PC-3 (cell line): ENCODE data around the gene ANK3. TPM values are rescaled to one million over a fixed set of nuclear protein-coding genes. Genes with fewer than 3 reads are reported as not detected.

Source experiments
- ATAC-seq: fragments of 200-7000 bp; cut with Tn5 transposase; 2 replicates; pipeline ENCODE4 v1.9.1; 2020; ENCODE audit warnings: mild to moderate bottlenecking, moderate library complexity
- BruUV-seq: library from RNA; stranded (reverse); fragments of 400-500 nt; replicated peaks from 2 replicates; lab custom pipeline; 2021; lab: Mats Ljungman, UMichigan
- CTCF ChIA-PET: fragments of 300-600 bp; sonication (Branson Sonifier 250); formaldehyde crosslinking; loops from one replicate; lab custom pipeline; 2022; ENCODE audit warnings: antibody characterized with exemption; lab: Charles Lee
- POLR2A ChIA-PET: fragments of 300-600 bp; sonication (Branson Sonifier 250); formaldehyde crosslinking; loops from one replicate; lab custom pipeline; 2022; ENCODE audit warnings: antibody characterized with exemption; ENCODE audit not compliant: unreplicated experiment; lab: Charles Lee
- DNase-seq: peaks from one replicate; pipeline ENCODE4 v3.0.0-alpha.2; 2015
- H2AFZ ChIP-seq: fragments of 300-600 bp; sonication (generic); 2 replicates; pipeline ENCODE4 v1.6.0; 2016; ENCODE audit warnings: antibody characterized with exemption, low read length
- H3F3A ChIP-seq: fragments of 300-600 bp; sonication (generic); one replicate; pipeline ENCODE4 v1.6.0; 2017; ENCODE audit warnings: antibody characterized with exemption, low read length, control low read depth, mild to moderate bottlenecking; ENCODE audit not compliant: unreplicated experiment
- H3K27ac ChIP-seq: fragments of 300-600 bp; sonication (generic); 2 replicates; pipeline ENCODE4 v1.5.1; 2016; ENCODE audit warnings: mild to moderate bottlenecking, low read length
- H3K27me3 ChIP-seq: fragments of 300-600 bp; sonication (generic); 2 replicates; pipeline ENCODE4 v1.6.1; 2016; ENCODE audit warnings: low read length, mixed read lengths
- H3K36me3 ChIP-seq: fragments of 300-600 bp; sonication (generic); 2 replicates; pipeline ENCODE4 v1.6.1; 2016; ENCODE audit warnings: low read depth, mixed run types, low read length, mixed read lengths
- H3K4me1 ChIP-seq: fragments of 300-600 bp; sonication (generic); 2 replicates; pipeline ENCODE4 v1.5.1; 2016; ENCODE audit warnings: low read length; ENCODE audit not compliant: insufficient read depth
- H3K4me2 ChIP-seq: fragments of 300-600 bp; sonication (generic); 2 replicates; pipeline ENCODE4 v1.6.0; 2016; ENCODE audit warnings: low read length
- H3K4me3 ChIP-seq: fragments of 300-600 bp; sonication (generic); 2 replicates; pipeline ENCODE4 v1.5.1; 2016; ENCODE audit warnings: mild to moderate bottlenecking, low read length, mixed read lengths
- H3K79me2 ChIP-seq: fragments of 300-600 bp; sonication (generic); 2 replicates; pipeline ENCODE4 v1.6.1; 2017; ENCODE audit warnings: low read length, mixed read lengths
- H3K9ac ChIP-seq: fragments of 300-600 bp; sonication (generic); 2 replicates; pipeline ENCODE4 v1.6.0; 2016; ENCODE audit warnings: mild to moderate bottlenecking, low read length
- H3K9me2 ChIP-seq: fragments of 300-600 bp; sonication (generic); replicated peaks from 2 replicates; pipeline ENCODE4 v1.6.1; 2016; ENCODE audit warnings: mixed run types, low read length, mixed read lengths
- H3K9me3 ChIP-seq: fragments of 300-600 bp; sonication (generic); 2 replicates; pipeline ENCODE4 v1.6.1; 2016; ENCODE audit warnings: low read length, mixed read lengths
- H4K20me1 ChIP-seq: fragments of 300-600 bp; sonication (generic); 2 replicates; pipeline ENCODE4 v1.6.1; 2016; ENCODE audit warnings: low read length, mixed read lengths
- EZH2 ChIP-seq: fragments of 300-600 bp; sonication (generic); IDR thresholded peaks from one replicate; pipeline ENCODE4 v1.6.1; 2017; ENCODE audit warnings: antibody characterized with exemption, mild to moderate bottlenecking, low read length; ENCODE audit not compliant: unreplicated experiment
- EZH2phosphoT487 ChIP-seq: fragments of 300-600 bp; sonication (generic); IDR thresholded peaks from 2 replicates; pipeline ENCODE4 v1.6.1; 2018; ENCODE audit warnings: mild to moderate bottlenecking, antibody characterized with exemption, low read length, borderline replicate concordance
- intact Hi-C: fragments of 100-400 bp; cut with micrococcal nuclease; formaldehyde crosslinking; loops from 2 replicates; pipeline ENCODE4 v1.9.0; 2023
- total RNA-seq: library from RNA; depleted of rRNA; stranded (reverse); fragments of >200 nt; gene quantifications from 2 replicates; pipeline ENCODE4 v1.2.3, GENCODE V29; 2014
- TF ChIP-seq, protein P1 (sequence below): fragments of 300-600 bp; sonication (generic); conservative IDR thresholded peaks from 2 replicates; pipeline ENCODE4 v1.5.1; 2017; ENCODE audit warnings: antibody characterized with exemption, low read depth, mild to moderate bottlenecking, low read length

ANK3 gene
- total RNA-seq, 1 experiment from 2014 or later = 29.5 TPM

DNA sequence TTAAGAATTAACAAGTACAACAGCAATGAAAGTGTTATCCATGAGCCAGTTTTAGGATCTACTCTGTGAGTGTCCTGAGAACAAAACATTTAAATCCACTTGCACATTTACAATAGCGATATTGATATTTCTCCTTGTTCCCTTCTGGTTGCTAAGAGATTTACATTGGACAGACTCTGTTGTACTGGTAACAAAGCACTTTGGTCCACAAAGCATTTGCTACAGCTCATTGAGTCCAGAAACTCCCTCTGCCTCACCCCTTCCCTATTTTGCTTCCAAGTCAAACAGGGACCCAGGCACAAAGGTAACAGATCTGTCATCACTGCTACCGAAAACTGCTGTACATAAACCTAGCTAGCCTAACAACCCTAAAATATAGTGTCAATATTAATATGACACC lies 2.1 kb downstream of the ANK3 start:
- H3F3A ChIP-seq = no peaks in the 10 kb centered on the region
- no peak for ATAC-seq
- CTCF ChIA-PET = no interaction called here

DNA sequence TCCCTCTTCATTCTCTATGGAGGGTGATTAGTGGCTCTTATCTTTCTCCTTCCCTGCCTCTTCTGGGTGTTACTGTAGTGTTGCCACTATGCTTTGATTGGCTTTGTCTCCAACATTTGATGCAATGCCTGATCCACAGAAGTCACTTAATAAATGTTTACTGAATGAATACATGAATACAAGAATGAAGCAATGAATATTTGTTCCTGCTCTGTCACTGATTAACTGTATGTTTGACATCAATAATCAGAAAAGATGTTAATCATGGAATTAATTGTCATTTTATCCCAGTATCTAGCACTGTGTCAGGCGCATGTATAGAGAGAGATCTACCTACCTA lies 4.3 kb downstream of the ANK3 start:
- peak; percentile 5 for ATAC-seq
- peak; percentile 52 for DNase-seq
- no peaks in the 10 kb centered on the region for H4K20me1 ChIP-seq
- intact Hi-C loops = loop anchor here (2.0 kb wide), 5 partner anchors 25 to 147 kb away; no protein-coding TSS in a partner anchor
- ChIA-PET POLR2A (no interaction called here), CTCF (no interaction called here)
- no peaks in the 10 kb centered on the region for H3K9me3 ChIP-seq
- TF ChIP-seq EZH2phosphoT487 (no peak), EZH2 (no peak)
- TF ChIP-seq, protein P1, sequence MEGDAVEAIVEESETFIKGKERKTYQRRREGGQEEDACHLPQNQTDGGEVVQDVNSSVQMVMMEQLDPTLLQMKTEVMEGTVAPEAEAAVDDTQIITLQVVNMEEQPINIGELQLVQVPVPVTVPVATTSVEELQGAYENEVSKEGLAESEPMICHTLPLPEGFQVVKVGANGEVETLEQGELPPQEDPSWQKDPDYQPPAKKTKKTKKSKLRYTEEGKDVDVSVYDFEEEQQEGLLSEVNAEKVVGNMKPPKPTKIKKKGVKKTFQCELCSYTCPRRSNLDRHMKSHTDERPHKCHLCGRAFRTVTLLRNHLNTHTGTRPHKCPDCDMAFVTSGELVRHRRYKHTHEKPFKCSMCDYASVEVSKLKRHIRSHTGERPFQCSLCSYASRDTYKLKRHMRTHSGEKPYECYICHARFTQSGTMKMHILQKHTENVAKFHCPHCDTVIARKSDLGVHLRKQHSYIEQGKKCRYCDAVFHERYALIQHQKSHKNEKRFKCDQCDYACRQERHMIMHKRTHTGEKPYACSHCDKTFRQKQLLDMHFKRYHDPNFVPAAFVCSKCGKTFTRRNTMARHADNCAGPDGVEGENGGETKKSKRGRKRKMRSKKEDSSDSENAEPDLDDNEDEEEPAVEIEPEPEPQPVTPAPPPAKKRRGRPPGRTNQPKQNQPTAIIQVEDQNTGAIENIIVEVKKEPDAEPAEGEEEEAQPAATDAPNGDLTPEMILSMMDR = no peak
- peak overlapping the region; percentile 59 for H3K4me2 ChIP-seq
- H2AFZ ChIP-seq = no peak overlapping the region
- H3K27me3 ChIP-seq = no peaks in the 10 kb centered on the region
- H3K9me2 ChIP-seq = no peaks in the 10 kb centered on the region
- peak overlapping the region; percentile 26 for H3K9ac ChIP-seq
- no peaks in the 10 kb centered on the region for H3K79me2 ChIP-seq
- H3K27ac ChIP-seq = peak overlapping the region; percentile 78
- H3F3A ChIP-seq = no peaks in the 10 kb centered on the region
- BruUV-seq = no TSS peak
- peaks cover 65% of the 10 kb centered on the region for H3K4me1 ChIP-seq
- peak overlapping the region; percentile 16; the same call in 1 of the 2 replicates for H3K4me3 ChIP-seq
- H3K36me3 ChIP-seq = no peaks in the 10 kb centered on the region

More for the DNA sequence above, 2.1 kb downstream of the ANK3 start:
- Histone ChIP-seq H3K9me2 (no peaks in the 10 kb centered on the region), H3K36me3 (no peaks in the 10 kb centered on the region), H3K4me3 (no peak overlapping the region), H3K4me2 (peak overlapping the region; percentile 1; the same call in 1 of the 2 replicates), H3K79me2 (no peaks in the 10 kb centered on the region), H3K9me3 (no peaks in the 10 kb centered on the region), H3K27ac (no peak overlapping the region), H3K27me3 (no peaks in the 10 kb centered on the region), H3K9ac (no peak overlapping the region), H4K20me1 (no peaks in the 10 kb centered on the region), H2AFZ (no peak overlapping the region), H3K4me1 (peaks cover 59% of the 10 kb centered on the region)
- peak; percentile 68 for DNase-seq
- TF ChIP-seq EZH2 (no peak), EZH2phosphoT487 (no peak)
- TF ChIP-seq, protein P1 = no peak
- BruUV-seq = no TSS peak
- intact Hi-C loops = no loop called here
- POLR2A ChIA-PET = interaction anchor here (0.6 kb wide), 1 partner anchor 42 kb away, joined by 4 read pairs; no protein-coding TSS in a partner anchor

DNA sequence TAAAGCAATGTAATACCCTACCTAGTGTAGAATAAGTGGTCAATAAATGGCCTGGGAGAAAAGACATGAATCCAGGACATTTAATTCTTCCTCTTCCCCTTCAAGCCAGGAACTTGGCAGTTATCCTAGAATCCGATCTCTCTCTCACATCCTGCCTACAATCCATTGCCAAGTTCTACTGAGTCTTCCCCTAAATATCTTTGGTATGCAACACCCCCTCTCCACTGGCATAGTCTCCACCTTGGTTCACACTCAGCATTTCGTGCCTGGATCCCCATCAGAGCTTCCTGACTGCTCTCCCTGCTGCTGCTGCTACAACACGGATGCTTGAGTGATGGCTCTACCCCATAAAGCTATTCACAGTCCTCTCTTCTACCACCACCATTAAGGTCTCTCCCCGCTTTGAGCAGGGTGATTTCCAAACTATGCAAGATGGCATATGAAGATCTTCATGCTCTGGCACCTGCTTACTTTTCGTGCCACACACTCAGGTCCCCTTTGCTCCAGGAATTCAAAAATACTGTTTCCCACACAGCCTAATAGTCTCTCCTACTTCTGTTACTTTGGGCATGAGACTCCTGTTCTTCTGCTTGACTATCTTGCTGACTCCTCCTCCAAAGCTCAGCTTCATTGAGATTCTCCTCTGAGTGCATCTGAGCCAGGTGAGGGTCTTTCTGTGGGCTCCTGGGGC lies 4.8 kb downstream of the ANK3 start:
- TSS peak; percentile 90 for BruUV-seq
- Histone ChIP-seq H3K79me2 (no peaks in the 10 kb centered on the region), H3K9ac (peak overlapping the region; percentile 26), H3K4me3 (peak overlapping the region; percentile 16; the same call in 1 of the 2 replicates), H4K20me1 (no peaks in the 10 kb centered on the region), H3F3A (no peaks in the 10 kb centered on the region), H3K9me2 (no peaks in the 10 kb centered on the region), H3K4me1 (peaks cover 65% of the 10 kb centered on the region), H3K9me3 (no peaks in the 10 kb centered on the region), H3K27me3 (no peaks in the 10 kb centered on the region), H3K36me3 (no peaks in the 10 kb centered on the region), H3K4me2 (peak overlapping the region; percentile 59), H2AFZ (peak overlapping the region; percentile 9; the same call in 1 of the 2 replicates), H3K27ac (peak overlapping the region; percentile 78)
- TF ChIP-seq EZH2phosphoT487 (no peak), EZH2 (no peak)
- TF ChIP-seq, protein P1 = no peak
- ChIA-PET CTCF (interaction anchor here (0.5 to 0.8 kb wide), 3 partner anchors 141 to 1689 kb away, joined by 3 to 5 read pairs (median 3); no protein-coding TSS in a partner anchor), POLR2A (interaction anchor here (0.7 kb wide), 1 partner anchor 71 kb away, joined by 4 read pairs; no protein-coding TSS in a partner anchor)
- peak; percentile 89 for ATAC-seq
- peak; percentile 100 for DNase-seq
- intact Hi-C loops = loop anchor here (1.0 to 2.0 kb wide), 8 partner anchors 10 to 146 kb away; no protein-coding TSS in a partner anchor
